HG03439 (cell line): ENCODE results near the gene DOP1A.
A peak's percentile ranks its signal among the peaks of the same experiment; 100 is the strongest.

Experiments used
- ATAC-seq: cut with Tn5 transposase; IDR thresholded peaks from one replicate; pipeline ENCODE4 v1.9.1; 2021; ENCODE audit warnings: mild to moderate bottlenecking, moderate library complexity; ENCODE audit not compliant: unreplicated experiment

DOP1A gene

GRCh38 chr6:83073615-83074014, 6.1 kb downstream of the DOP1A start:
- no peak for ATAC-seq

DNA sequence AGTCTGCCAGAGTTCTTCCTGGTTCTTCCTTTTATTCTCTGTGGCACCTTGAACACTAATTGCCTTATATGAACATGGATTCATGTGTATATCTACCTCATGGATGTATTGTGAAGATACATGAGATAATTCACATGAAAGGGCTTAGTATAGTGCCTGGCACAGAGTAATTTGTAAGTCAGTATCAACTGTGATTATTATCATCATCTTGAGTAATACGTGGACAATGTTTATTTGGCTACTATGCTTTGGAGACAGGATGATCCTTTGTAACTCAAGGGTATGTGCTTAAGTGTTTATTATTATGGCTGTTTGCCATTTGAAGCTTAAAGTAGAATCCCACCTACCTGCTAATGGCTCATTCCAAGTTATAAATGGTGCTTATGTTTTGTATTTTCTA, 16.0 kb downstream of the DOP1A start:
- ATAC-seq, result no peak

DNA sequence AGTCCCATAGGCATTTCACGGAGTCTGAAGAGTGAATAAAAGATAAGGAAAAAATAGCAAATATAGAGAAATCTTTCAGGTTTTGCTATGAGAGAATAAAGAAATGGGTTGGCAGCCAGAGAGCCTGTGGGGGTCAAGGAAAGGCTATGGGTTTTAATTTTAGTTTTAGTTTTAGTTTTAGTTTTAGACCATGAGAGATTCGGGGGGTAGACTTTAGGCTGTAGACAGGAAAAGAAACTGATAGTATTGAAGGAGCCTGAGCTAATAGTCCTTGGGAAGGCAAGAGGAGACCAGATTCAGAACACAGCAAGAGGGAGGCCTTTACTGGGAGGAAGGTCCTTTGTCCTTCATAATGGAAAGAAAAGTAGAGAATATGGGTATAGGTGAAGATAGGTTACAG, 19.3 kb downstream of the DOP1A start:
- ATAC-seq, result peak; percentile 96

GRCh38 chr6:83092756-83093399, 25.4 kb downstream of the DOP1A start:
- no peak for ATAC-seq

GRCh38 chr6:83096791-83097190, 29.3 kb downstream of the DOP1A start:
- no peak for ATAC-seq

DNA sequence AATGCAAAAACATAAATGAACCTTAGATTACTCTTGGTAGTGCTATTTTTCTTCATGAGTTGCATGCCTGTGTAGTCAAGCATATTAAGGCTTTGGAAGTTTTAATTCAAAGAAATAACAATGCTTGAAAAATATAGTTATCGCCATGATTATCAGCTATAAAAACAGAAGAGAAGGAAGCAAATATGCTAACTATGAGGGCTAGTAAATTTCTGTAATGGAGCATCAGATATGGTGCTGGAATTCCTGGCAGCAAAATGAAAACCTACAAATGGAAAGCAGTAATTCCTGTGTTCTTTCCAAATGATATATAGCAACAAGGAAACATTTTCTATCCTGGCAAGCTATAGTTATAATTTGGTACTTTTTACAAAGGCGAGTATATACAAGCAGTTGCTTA, 29.7 kb downstream of the DOP1A start:
- no peak for ATAC-seq

DNA sequence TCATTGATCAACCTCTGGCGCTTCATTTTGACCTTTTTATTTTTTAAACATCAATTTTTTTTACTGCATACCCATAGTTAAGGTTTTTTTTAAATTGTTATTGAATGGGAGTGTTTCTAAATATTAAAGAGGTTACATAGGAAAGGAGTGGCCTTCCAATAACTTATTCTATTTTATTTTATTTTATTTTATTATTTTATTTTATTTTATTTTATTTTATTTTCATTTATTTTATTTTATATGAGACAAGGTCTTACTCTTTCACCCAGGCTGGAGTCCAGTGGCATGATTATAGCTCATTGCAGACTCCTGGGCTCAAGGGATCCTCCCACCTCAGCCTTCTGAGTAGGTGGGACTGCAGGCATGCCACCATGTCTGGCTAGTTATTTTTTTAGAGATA, 30.2 kb downstream of the DOP1A start:
- ATAC-seq, result no peak

- ATAC-seq, result no peak
Measured at GRCh38 chr6:83098589-83098988, 31.1 kb downstream of the DOP1A start.

DNA sequence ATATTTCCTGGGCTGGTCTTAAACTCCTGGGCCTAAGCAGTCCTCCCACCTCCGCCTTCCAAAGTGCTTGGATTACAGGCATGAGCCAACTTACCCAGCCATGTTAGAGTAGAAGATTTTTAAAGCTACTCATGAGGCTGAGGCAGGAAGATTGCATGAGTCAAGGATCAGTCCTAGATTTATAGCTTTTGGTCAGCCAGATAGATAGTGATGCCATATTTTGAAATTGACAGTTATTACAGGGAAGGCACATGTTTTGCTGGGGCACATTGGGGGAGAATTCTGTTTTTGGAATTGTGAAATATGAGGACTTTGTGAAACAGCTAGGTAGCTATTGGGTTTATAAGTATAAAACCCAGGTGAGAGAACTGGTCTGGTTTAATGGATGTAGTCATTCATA, 40.9 kb downstream of the DOP1A start:
- ATAC-seq, result no peak

DNA sequence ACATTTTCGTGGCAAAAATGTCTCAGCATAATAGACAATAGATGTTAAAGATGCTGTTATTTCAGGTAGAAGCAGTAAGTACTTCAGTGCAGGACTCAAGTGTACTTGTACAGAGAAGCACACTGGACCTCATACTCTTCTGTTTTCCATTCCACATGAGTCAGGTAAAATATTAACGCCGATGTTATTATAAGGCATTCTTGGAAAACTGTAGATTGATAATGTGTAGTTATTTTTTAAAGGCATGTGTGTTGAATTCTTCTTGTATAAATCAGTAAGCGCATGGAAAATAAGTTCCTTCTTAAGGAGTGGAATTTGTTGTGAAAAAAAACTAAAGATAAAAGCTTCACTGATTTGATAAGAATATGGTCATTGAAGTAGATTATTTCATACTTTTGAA, 45.8 kb downstream of the DOP1A start:
- no peak for ATAC-seq

DNA sequence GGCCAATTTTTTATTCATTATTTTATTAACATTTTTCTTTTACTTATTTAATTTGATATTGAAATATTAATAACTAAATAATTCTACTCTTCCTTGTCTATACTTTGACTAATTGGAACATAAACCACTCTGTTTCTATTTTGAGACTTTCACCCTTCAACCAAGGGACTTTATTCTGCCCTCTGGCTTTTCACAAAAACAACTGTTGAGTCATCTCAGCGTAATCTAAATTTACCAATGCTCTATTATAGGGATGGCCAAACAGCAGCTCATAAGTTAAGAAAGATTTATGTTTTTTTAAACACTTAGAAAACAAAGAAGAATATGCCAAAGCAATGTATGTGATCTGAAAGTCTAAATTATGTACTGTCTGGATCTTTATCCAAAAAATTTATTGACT, 46.7 kb downstream of the DOP1A start:
- no peak for ATAC-seq

GRCh38 chr6:83117802-83118201, 50.3 kb downstream of the DOP1A start:
- no peak for ATAC-seq

- no peak for ATAC-seq
Measured at GRCh38 chr6:83119742-83120300, 52.4 kb downstream of the DOP1A start.

DNA sequence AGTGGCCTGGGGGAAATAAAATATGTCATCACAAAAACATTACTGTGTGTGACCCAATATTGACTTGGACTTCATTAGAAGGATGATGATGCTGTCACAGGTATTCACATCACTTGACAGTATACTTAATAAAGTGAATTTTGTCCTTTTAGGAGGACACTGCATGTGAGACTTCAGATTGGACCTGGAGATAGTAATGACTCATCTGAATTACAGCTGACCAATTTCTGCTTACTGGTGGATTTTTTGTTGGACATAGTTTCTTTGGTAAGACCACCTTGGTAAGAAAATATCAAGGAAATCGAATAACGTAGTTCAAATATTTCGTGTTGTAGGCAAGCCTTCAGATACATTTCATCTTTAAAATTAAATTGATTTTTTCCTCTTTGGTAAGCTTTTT, 57.1 kb downstream of the DOP1A start:
- no peak for ATAC-seq

GRCh38 chr6:83125425-83125824, 58.0 kb downstream of the DOP1A start:
- ATAC-seq, result no peak

DNA sequence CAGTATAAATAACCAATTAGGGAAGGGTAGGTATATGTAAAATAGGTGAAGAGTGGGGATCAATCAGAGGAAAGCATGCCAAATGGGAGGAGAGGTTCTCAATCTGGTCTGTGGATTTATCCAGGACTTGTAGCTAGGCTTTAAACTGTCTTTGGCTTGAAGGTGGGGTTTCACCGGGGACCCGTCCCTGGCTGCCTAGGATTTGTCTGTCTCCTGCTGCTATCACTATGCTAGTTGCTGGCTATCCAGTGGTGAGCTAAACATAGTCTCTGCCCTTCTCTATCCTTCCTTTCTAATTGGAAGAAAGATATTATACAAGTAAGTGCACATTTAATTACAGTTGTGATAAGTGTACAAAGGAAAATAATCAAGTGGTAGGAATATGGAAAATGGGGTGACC, 58.8 kb downstream of the DOP1A start:
- no peak for ATAC-seq

DNA sequence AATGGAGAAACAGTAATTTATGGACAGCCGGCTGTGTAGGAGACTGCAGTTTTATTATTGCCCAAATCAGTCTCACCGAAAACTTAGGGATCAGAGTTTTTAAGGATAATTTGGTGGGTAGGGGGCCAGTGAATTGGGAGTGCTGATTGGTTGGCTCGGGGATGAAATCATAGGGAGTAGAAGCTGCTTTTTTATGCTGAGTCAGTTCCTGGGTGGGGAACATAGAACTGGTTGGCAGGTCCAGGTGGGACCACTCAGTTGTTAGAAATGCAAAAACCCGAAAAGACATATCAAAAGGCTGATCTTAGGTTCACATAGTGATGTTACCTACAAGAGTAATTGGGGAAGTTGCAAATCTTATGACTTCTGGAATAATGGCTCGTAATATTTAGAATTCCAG, 59.3 kb downstream of the DOP1A start:
- ATAC-seq, result no peak

GRCh38 chr6:83127258-83127657, 59.8 kb downstream of the DOP1A start:
- no peak for ATAC-seq

DNA sequence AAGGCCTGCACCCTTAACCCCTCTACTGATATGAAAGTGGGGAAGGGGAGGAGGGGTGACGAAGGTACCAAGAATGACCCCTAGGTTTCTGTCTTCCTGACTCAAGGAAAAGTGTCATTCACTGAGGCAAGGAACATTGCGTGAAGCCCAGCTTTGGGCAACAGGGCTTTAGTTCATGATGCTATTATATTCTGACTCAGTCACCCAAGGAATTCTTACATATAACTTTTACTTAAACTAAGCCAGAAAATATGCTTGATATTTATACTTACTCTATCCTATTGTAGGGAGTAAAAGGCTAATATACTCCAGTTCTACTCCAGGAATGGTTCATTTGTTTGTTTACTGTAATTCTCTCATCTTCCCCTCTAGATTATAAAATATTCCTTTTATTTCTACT, 60.5 kb downstream of the DOP1A start:
- no peak for ATAC-seq

DNA sequence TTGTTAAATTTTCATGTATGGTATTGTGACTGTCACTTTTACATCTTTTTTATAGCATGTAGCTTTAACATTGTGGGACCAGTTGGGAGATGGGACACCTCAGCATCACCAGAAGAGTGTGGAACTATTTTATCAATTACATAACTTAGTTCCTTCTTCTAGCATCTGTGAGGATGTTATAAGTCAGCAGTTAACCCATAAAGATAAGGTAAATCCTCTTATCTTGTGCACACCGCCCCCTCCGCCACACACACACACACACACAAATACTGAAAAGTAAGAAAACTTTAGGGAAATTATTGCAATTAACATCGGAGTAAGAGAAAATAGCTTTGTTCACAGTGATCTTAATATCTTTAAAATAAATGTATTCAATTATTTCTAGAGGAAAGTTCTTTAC, 64.7 kb downstream of the DOP1A start:
- ATAC-seq, result no peak

DNA sequence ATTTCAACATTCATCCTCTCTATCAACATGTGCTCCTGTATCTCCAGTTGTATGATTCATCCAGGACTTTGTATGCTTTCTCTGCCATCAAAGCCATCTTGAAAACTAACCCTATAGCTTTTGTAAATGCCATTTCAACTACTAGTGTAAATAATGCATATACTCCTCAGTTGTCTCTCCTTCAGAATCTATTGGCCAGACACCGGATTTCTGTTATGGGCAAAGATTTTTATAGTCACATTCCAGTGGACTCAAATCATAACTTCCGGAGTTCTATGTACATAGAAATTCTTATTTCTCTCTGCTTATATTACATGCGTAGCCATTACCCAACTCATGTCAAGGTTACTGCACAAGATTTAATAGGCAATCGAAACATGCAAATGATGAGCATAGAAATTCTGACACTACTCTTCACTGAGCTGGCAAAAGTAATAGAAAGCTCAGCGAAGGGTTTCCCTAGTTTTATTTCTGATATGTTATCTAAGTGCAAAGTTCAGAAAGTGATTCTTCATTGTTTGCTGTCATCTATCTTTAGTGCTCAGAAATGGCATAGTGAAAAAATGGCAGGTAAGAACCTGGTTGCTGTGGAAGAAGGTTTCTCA, 70.7 kb downstream of the DOP1A start:
- no peak for ATAC-seq

DNA sequence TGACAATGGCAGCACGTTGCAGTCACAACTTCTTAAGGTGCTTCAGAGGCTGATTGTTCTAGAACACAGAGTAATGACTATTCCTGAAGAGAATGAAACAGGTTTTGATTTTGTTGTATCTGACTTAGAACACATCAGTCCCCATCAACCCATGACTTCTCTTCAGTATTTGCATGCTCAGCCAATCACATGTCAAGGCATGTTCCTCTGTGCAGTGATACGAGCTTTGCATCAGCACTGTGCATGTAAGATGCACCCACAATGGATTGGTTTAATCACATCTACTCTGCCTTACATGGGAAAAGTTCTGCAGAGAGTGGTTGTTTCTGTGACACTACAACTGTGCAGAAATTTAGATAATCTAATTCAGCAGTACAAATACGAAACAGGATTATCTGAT, 71.3 kb downstream of the DOP1A start:
- no peak for ATAC-seq

- ATAC-seq, result no peak
Measured at GRCh38 chr6:83151114-83151513, 83.6 kb downstream of the DOP1A start.
